Measurements from ENCODE around the gene TUBA4B.

DNA sequence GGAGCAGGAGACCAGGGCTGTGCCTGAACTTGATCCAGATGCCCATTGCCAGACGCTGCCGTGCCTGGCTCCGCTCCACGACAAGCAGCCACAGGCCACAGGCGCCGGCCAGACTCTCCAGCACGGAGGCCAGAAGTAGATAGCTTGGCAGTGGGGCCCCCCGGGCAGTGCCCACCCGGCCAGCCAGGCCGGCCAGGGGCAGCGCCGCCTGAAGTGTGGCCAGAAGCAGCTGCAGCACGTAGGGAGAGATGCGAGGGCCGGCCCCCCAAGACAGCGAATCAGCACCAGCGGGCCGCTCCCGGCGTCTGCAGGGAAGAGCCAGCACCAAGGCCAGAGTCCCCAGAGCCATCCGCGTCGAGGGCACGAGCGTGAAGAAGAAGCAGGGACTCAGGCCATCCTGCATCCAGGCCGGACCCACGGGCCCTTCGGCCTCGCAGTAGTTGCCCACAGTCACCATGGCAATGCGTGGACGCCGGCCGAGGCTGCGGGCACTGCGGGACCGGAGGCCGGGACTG, 34.8 kb upstream of the TUBA4B start:
- TF ChIP-seq POLR2A (IDR thresholded peaks at IDR 0.05; ENCODE audit: low read depth, low read length) (no peak), TAF1 (IDR thresholded peaks at IDR 0.05; ENCODE audit: low read depth, low read length) (no peak)
